Osteoblast (primary cell): ENCODE measurements around the gene GAB2. TPM values are rescaled to one million over a fixed set of nuclear protein-coding genes. Genes with fewer than 3 reads are reported as not detected.
A peak's percentile ranks its signal among the peaks of the same experiment; 100 is the strongest.
"Not testable (repeated sequence)": the region's sequence is repeated elsewhere in the genome, so short reads cannot be mapped to it uniquely, and the experiment has no call there.

Experiments
- DNase-seq: peaks from one replicate; pipeline ENCODE4 v3.0.0; 2011; ENCODE audit warnings: low spot score, mixed read lengths; ENCODE audit not compliant: insufficient read length; ENCODE audit errors: missing footprints
- H2AFZ ChIP-seq: 2 replicates; pipeline ENCODE4 v1.6.0; 2011; ENCODE audit warnings: mild to moderate bottlenecking, low read length
- H3K27ac ChIP-seq: 2 replicates; pipeline ENCODE4 v1.5.1; 2011; ENCODE audit warnings: mild to moderate bottlenecking, low read depth, low read length, moderate library complexity
- H3K27me3 ChIP-seq: 2 replicates; pipeline ENCODE4 v1.6.0; 2012; ENCODE audit warnings: mild to moderate bottlenecking, control low read depth, inconsistent platforms, low read length, moderate library complexity; ENCODE audit not compliant: insufficient read depth
- H3K36me3 ChIP-seq: 2 replicates; pipeline ENCODE4 v1.5.1; 2011; ENCODE audit warnings: mild to moderate bottlenecking, low read length, control low read depth, moderate library complexity; ENCODE audit not compliant: insufficient read depth
- H3K4me1 ChIP-seq: 2 replicates; pipeline ENCODE4 v1.5.1; 2011; ENCODE audit warnings: mild to moderate bottlenecking, low read length, control low read depth, moderate library complexity; ENCODE audit not compliant: insufficient read depth
- H3K4me2 ChIP-seq: 2 replicates; pipeline ENCODE4 v1.6.0; 2011; ENCODE audit warnings: mild to moderate bottlenecking, low read length; ENCODE audit not compliant: insufficient read depth
- H3K4me3 ChIP-seq: fragments of 200-600 bp; sonication (generic); 3 replicates; pipeline ENCODE4 v1.5.1; 2012; ENCODE audit warnings: mild to moderate bottlenecking, low read length, inconsistent platforms; ENCODE audit not compliant: insufficient read depth
- H3K79me2 ChIP-seq: 2 replicates; pipeline ENCODE4 v1.6.0; 2012; ENCODE audit warnings: mild to moderate bottlenecking, low read length, control low read depth, inconsistent platforms; ENCODE audit not compliant: insufficient read depth
- H3K9me3 ChIP-seq: 2 replicates; pipeline ENCODE4 v1.5.1; 2011; ENCODE audit warnings: low read depth, low read length, control low read depth
- H4K20me1 ChIP-seq: 2 replicates; pipeline ENCODE4 v1.6.0; 2012; ENCODE audit warnings: mild to moderate bottlenecking, low read length, control low read depth; ENCODE audit not compliant: insufficient read depth
- total RNA-seq: library from RNA; depleted of rRNA; stranded (reverse); fragments of >200 nt; gene quantifications from 2 replicates; pipeline ENCODE4 v1.2.3, GENCODE V29; 2012
- TF ChIP-seq, protein P1 (sequence below): IDR thresholded peaks from 2 replicates; pipeline ENCODE4 v1.5.1; 2011; ENCODE audit warnings: mild to moderate bottlenecking, low read depth, low read length, moderate library complexity; ENCODE audit errors: extremely low read depth

GAB2 gene
- total RNA-seq, 1 donor = 18.5 TPM

DNA sequence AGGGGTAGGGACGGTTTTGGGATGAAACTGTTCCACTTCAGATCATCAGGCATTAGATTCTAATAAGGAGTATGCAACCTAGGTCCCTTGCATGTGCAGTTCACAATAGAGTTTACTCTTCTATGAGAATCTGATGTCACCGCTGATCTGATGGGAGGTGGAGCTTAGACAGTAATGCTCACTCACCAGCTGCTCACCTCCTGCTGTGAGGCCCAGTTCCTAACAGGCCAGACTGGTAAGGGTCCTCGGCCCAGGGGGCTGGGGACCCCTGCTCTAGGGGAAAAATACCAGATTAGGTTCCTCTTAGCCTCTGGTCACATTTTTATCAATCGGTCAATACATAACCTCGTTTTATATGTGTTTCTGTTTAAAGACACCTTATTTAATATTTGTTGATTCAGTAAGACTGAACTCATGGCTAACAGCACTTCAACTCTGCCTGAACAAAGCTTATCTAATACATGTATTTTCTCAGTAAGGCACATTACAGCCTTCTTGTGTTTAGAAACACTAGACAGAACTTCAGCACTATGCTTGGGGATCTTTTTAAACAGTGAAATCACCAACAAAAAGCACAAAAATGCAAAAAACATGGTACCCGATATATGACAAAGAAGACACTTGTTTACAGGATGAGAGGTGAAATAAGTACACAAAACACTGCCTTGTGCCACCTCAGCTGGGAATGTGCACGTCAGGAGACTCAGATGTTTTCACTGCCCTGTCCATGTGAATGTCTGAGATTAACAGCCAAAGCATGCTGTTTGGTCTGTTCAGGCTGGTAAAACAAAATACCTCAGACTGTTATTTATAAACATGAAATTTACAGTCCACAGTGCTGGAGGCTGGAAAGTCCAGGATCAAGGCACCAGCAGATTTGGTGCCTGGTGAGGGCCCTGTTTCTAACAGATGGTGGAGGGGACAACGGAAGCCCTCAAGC lies 121.4 kb downstream of the GAB2 start:
- H3K79me2 ChIP-seq = no peaks in the 10 kb centered on the region
- no peaks in the 10 kb centered on the region for H3K36me3 ChIP-seq
- no peak overlapping the region for H3K4me3 ChIP-seq
- H2AFZ ChIP-seq = no peak overlapping the region
- H3K27me3 ChIP-seq = no peaks in the 10 kb centered on the region
- no peak overlapping the region for H3K4me2 ChIP-seq
- no peaks in the 10 kb centered on the region for H3K9me3 ChIP-seq
- TF ChIP-seq, protein P1, sequence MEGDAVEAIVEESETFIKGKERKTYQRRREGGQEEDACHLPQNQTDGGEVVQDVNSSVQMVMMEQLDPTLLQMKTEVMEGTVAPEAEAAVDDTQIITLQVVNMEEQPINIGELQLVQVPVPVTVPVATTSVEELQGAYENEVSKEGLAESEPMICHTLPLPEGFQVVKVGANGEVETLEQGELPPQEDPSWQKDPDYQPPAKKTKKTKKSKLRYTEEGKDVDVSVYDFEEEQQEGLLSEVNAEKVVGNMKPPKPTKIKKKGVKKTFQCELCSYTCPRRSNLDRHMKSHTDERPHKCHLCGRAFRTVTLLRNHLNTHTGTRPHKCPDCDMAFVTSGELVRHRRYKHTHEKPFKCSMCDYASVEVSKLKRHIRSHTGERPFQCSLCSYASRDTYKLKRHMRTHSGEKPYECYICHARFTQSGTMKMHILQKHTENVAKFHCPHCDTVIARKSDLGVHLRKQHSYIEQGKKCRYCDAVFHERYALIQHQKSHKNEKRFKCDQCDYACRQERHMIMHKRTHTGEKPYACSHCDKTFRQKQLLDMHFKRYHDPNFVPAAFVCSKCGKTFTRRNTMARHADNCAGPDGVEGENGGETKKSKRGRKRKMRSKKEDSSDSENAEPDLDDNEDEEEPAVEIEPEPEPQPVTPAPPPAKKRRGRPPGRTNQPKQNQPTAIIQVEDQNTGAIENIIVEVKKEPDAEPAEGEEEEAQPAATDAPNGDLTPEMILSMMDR = no peak
- no peak for DNase-seq
- no peaks in the 10 kb centered on the region for H3K4me1 ChIP-seq
- no peaks in the 10 kb centered on the region for H4K20me1 ChIP-seq
- no peak overlapping the region for H3K27ac ChIP-seq

DNA sequence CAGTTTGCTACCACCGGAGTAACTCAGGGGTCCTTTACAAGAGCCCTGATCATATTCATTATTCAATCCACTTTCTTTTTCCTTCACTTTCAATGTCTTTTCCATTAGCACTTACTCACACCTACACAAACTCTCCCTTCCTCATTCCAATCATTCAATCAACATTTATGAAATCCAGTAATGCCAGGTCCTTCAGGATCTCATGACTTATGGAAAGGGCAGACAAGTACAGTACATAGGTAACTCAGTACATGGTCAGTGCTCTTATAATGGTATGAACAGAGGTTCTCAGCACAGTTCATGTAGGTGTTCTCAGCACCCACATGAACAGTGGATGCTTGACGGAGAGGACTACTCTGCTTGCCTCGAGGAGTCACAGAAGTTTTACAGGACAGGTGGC lies 122.3 kb downstream of the GAB2 start:
- Histone ChIP-seq H2AFZ (no peak overlapping the region), H3K36me3 (no peaks in the 10 kb centered on the region), H3K9me3 (no peaks in the 10 kb centered on the region), H3K4me2 (no peak overlapping the region), H4K20me1 (no peaks in the 10 kb centered on the region), H3K27ac (no peak overlapping the region), H3K4me1 (no peaks in the 10 kb centered on the region), H3K27me3 (no peaks in the 10 kb centered on the region), H3K79me2 (no peaks in the 10 kb centered on the region), H3K4me3 (no peak overlapping the region)
- DNase-seq = peak; percentile 2
- TF ChIP-seq, protein P1 = no peak

DNA sequence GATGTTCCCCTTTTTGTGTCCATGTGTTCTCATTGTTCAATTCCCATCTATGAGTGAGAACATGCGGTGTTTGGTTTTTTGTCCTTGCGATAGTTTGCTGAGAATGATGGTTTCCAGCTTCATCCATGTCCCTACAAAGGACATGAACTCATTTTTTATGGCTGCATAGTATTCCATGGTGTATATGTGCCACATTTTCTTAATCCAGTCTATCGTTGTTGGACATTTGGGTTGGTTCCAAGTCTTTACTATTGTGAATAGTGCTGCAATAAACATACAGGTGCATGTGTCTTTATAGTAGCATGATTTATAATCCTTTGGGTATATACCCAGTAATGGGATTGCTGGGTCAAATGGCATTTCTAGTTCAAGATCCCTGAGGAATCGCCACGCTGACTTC lies 123.5 kb downstream of the GAB2 start:
- not testable (repeated sequence) for H3K9me3 ChIP-seq, H4K20me1 ChIP-seq, H2AFZ ChIP-seq, H3K27me3 ChIP-seq, H3K4me3 ChIP-seq, H3K79me2 ChIP-seq, H3K4me2 ChIP-seq, H3K4me1 ChIP-seq, H3K27ac ChIP-seq, H3K36me3 ChIP-seq, DNase-seq

DNA sequence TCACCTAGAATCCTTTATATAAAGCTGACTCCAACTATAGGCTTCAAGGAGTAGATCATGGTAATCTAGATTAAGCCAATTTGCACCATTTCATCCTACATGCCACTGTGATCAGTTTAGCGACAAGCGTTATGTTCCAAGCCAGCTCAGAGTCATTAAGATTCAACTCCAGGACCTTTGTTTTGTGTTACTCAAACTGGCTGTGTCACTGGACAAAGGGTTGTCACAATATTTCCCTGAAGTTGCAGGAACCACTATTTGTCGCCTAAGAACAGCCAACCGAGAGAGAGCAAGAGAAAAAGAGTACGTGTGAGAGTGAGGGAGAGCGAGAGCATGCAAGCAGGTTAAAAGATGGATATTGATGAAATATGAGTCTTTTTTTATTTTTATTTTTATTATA lies 124.1 kb downstream of the GAB2 start:
- H4K20me1 ChIP-seq = no peaks in the 10 kb centered on the region
- H3K4me1 ChIP-seq = no peaks in the 10 kb centered on the region
- TF ChIP-seq, protein P1 = no peak
- no peak overlapping the region for H3K27ac ChIP-seq
- H3K36me3 ChIP-seq = no peaks in the 10 kb centered on the region
- no peak overlapping the region for H3K4me2 ChIP-seq
- no peaks in the 10 kb centered on the region for H3K9me3 ChIP-seq
- H3K79me2 ChIP-seq = no peaks in the 10 kb centered on the region
- H2AFZ ChIP-seq = no peak overlapping the region
- no peak for DNase-seq
- H3K4me3 ChIP-seq = no peak overlapping the region
- H3K27me3 ChIP-seq = no peaks in the 10 kb centered on the region
